H1 (cell line): ENCODE results near the gene ITGB4. TPM values are rescaled to one million over a fixed set of nuclear protein-coding genes. Genes with fewer than 3 reads are reported as not detected.

Experiments
- ASH2L ChIP-seq: fragments of 200-600, 300-600 bp; sonication (generic); IDR thresholded peaks from one replicate; pipeline ENCODE4 v1.7.1; 2017; ENCODE audit warnings: low read length
- ATF2 ChIP-seq: IDR thresholded peaks from 2 replicates; pipeline ENCODE4 v1.6.1; 2012; ENCODE audit warnings: low read length, inconsistent platforms
- BACH1 ChIP-seq: IDR thresholded peaks from 2 replicates; pipeline ENCODE4 v1.6.1; 2012; ENCODE audit warnings: low read length, improper control_type of control experiment
- BRCA1 ChIP-seq: IDR thresholded peaks from 2 replicates; pipeline ENCODE4 v1.6.1; 2012; ENCODE audit warnings: low read depth, low read length, improper control_type of control experiment
- CBX5 ChIP-seq: fragments of 300-800, 300-1000 bp; sonication (generic); IDR thresholded peaks from 2 replicates; pipeline ENCODE4 v1.7.1; 2016; ENCODE audit warnings: antibody characterized with exemption, low read length, low read depth
- CTBP2 ChIP-seq: IDR thresholded peaks from 2 replicates; pipeline ENCODE4 v1.7.0; 2011; ENCODE audit warnings: borderline replicate concordance, mild to moderate bottlenecking, moderate library complexity, mixed read lengths, low read length; ENCODE audit not compliant: insufficient read depth, insufficient read length
- E2F6 ChIP-seq: IDR thresholded peaks from 2 replicates; pipeline ENCODE4 v1.6.1; 2012; ENCODE audit warnings: inconsistent platforms
- EP300 ChIP-seq, 2 experiments: IDR thresholded peaks; 1 replicate in 1 of 2; 2 replicates in 1 of 2; pipeline ENCODE4 v1.6.1; 2011 to 2012; ENCODE audit warnings: low read depth in 2 of 2, low read length in 2 of 2, mild to moderate bottlenecking in 2 of 2, borderline replicate concordance in 1 of 2, inconsistent platforms in 1 of 2, moderate library complexity in 1 of 2
- FOSL1 ChIP-seq: IDR thresholded peaks from 2 replicates; pipeline ENCODE4 v1.6.1; 2011; ENCODE audit warnings: mild to moderate bottlenecking, low read depth, low read length, moderate library complexity; ENCODE audit not compliant: insufficient read depth
- MAFK ChIP-seq: IDR thresholded peaks from 2 replicates; pipeline ENCODE4 v1.6.1; 2012; ENCODE audit warnings: low read depth, mild to moderate bottlenecking, improper control_type of control experiment, low read length
- MAX ChIP-seq: IDR thresholded peaks from 2 replicates; pipeline ENCODE4 v1.6.1; 2012; ENCODE audit warnings: inconsistent platforms
- NANOG ChIP-seq: IDR thresholded peaks from 2 replicates; pipeline ENCODE4 v1.6.1; 2011; ENCODE audit warnings: low read length, low read depth, mild to moderate bottlenecking, inconsistent platforms; ENCODE audit not compliant: insufficient read depth, poor library complexity, severe bottlenecking
- PHF8 ChIP-seq: fragments of 200-600 bp; sonication (generic); conservative IDR thresholded peaks from 2 replicates; pipeline ENCODE4 v1.7.1; 2012; ENCODE audit warnings: low read depth, mild to moderate bottlenecking, inconsistent platforms, low read length, moderate library complexity
- POLR2A ChIP-seq, 2 experiments: IDR thresholded peaks; 1 replicate in 1 of 2; 2 replicates in 1 of 2; pipeline ENCODE4 v1.6.1; 2011; ENCODE audit warnings: low read depth in 2 of 2, low read length in 2 of 2, mild to moderate bottlenecking in 2 of 2; ENCODE audit errors: control extremely low read depth in 1 of 2
- SIX5 ChIP-seq: IDR thresholded peaks from 2 replicates; pipeline ENCODE4 v1.6.1; 2011; ENCODE audit warnings: mild to moderate bottlenecking, low read depth, low read length
- TAF1 ChIP-seq: IDR thresholded peaks from 2 replicates; pipeline ENCODE4 v1.6.1; 2011; ENCODE audit warnings: mild to moderate bottlenecking, low read depth, low read length
- TAF7 ChIP-seq: optimal IDR thresholded peaks from 2 replicates; pipeline ENCODE3; 2011; ENCODE audit warnings: low read depth, mild to moderate bottlenecking, inconsistent platforms, low read length, moderate library complexity, borderline replicate concordance
- TBP ChIP-seq: IDR thresholded peaks from 2 replicates; pipeline ENCODE4 v1.6.1; 2011; ENCODE audit warnings: low read depth, low read length, improper control_type of control experiment
- USF2 ChIP-seq: IDR thresholded peaks from 2 replicates; pipeline ENCODE4 v1.6.1; 2011; ENCODE audit warnings: low read length, improper control_type of control experiment
- polyA plus RNA-seq, 7 experiments: library from polyadenylated mRNA; depleted of rRNA in 3 of 7; stranded (reverse) in 5 of 7; unstranded in 2 of 7; fragments of >200 nt in 5 of 7; fragments of 200-250 nt in 2 of 7; gene quantifications; 1 replicate in 5 of 7; 2 replicates in 1 of 7; 4 replicates in 1 of 7; pipeline versions ENCODE4 v1.2.1 to v1.2.3, GENCODE V29; 2011 to 2013; ENCODE audit warnings: missing spikeins in 2 of 7, mixed read lengths in 2 of 7
- total RNA-seq: library from RNA; stranded (reverse); fragmentation: NEBNext Ultra II Directional; extraction: Animal tissue kit (Norgen Biotek cat#: 25700); gene quantifications from 2 replicates; pipeline ENCODE4 v1.2.1, GENCODE V29; 2021

Gene ITGB4
- total and polyA plus RNA-seq, 2 of the 8 experiments (the other 6 are each of a cell fraction or from before 2014, with no cell fraction given) = 5.2 to 5.6 TPM

GRCh38 chr17:75785016-75785890, 64.0 kb downstream of the ITGB4 start (continued):
- TF ChIP-seq PHF8 (peak; percentile 86; the same call in 1 of the 2 replicates), ASH2L (peak; percentile 42), EP300 (IDR thresholded peaks at IDR 0.05; ENCODE audit: borderline replicate concordance in 1 of 2, low read depth in 2 of 2, low read length in 2 of 2) (peak in 1 of 2 experiments; percentile 95; a peak in 2 of 3 replicates), E2F6 (peak; percentile 96), TAF1 (peak; percentile 98), MAFK (0 out of 2 replicates have a peak, but pooled peaks have one; percentile 3), BRCA1 (no peak), FOSL1 (0 out of 2 replicates have a peak, but pooled peaks have one; percentile 8), TBP (peak; percentile 95), MAX (peak; percentile 92), NANOG (peak; percentile 44), TAF7 (peak; percentile 100), SIX5 (no peak), POLR2A (IDR thresholded peaks at IDR 0.05; ENCODE audit: control extremely low read depth in 1 of 2, low read depth in 2 of 2, low read length in 2 of 2) (peak; percentile 94 to 97), BACH1 (peak; percentile 69), CTBP2 (no peak), USF2 (peak; percentile 54), ATF2 (peak; percentile 76), CBX5 (no peak)
